HEK293 (cell line): ENCODE data around the gene SLC27A3.

Experiments used
- ATF2 ChIP-seq: fragments of 450-650 bp; formaldehyde crosslinking; IDR thresholded peaks from 2 replicates; pipeline ENCODE4 v1.5.1; 2016; ENCODE audit warnings: missing biosample characterization, missing genetic modification characterization, low read depth
- CTCF ChIP-seq: fragments of 450-650 bp; formaldehyde crosslinking; IDR thresholded peaks from 2 replicates; pipeline ENCODE4 v1.5.1; 2016; ENCODE audit warnings: missing biosample characterization, missing genetic modification characterization
- HOXA7 ChIP-seq: sonication (generic); formaldehyde crosslinking; IDR thresholded peaks from 2 replicates; pipeline ENCODE4 v1.8.1; 2022; ENCODE audit warnings: missing genetic modification reagents, borderline replicate concordance
- IKZF3 ChIP-seq: fragments of 450-650 bp; IDR thresholded peaks from 2 replicates; pipeline ENCODE4 v1.5.0; 2018; ENCODE audit warnings: missing biosample characterization, mild to moderate bottlenecking, missing genetic modification characterization, moderate library complexity
- KLF16 ChIP-seq: fragments of 450-650 bp; formaldehyde crosslinking; IDR thresholded peaks from 2 replicates; pipeline ENCODE4 v1.5.1; 2017; ENCODE audit warnings: missing biosample characterization, missing genetic modification characterization
- REST ChIP-seq: fragments of 450-650 bp; formaldehyde crosslinking; IDR thresholded peaks from 2 replicates; pipeline ENCODE4 v1.5.1; 2016; ENCODE audit warnings: missing biosample characterization, missing genetic modification characterization
- ZNF121 ChIP-seq: fragments of 450-650 bp; formaldehyde crosslinking; IDR thresholded peaks from 2 replicates; pipeline ENCODE4 v1.5.1; 2016; ENCODE audit warnings: missing biosample characterization, missing genetic modification characterization
- ZNF133 ChIP-seq: fragments of 450-650 bp; formaldehyde crosslinking; IDR thresholded peaks from 2 replicates; pipeline ENCODE4 v1.5.1; 2016; ENCODE audit warnings: missing biosample characterization, missing genetic modification characterization
- ZNF274 ChIP-seq, 2 experiments: fragments of 200-500 bp in 1 of 2; fragments of 450-650 bp in 1 of 2; sonication (Bioruptor generic) in 1 of 2; formaldehyde crosslinking in 1 of 2; IDR thresholded peaks; 2 replicates each; pipeline versions ENCODE4 v1.5.1 to v1.6.1; 2014 to 2016; ENCODE audit warnings: borderline replicate concordance in 1 of 2, inconsistent platforms in 1 of 2, low read length in 1 of 2, missing biosample characterization in 1 of 2, missing genetic modification characterization in 1 of 2
- ZNF560 ChIP-seq: fragments of 450-650 bp; formaldehyde crosslinking; IDR thresholded peaks from 2 replicates; pipeline ENCODE4 v1.5.1; 2017; ENCODE audit warnings: missing biosample characterization, missing genetic modification characterization, borderline replicate concordance
- TF ChIP-seq, protein P1 (sequence below): fragments of 450-650 bp; formaldehyde crosslinking; IDR thresholded peaks from 2 replicates; pipeline ENCODE4 v1.5.1; 2016; ENCODE audit warnings: missing biosample characterization, missing genetic modification characterization

DNA sequence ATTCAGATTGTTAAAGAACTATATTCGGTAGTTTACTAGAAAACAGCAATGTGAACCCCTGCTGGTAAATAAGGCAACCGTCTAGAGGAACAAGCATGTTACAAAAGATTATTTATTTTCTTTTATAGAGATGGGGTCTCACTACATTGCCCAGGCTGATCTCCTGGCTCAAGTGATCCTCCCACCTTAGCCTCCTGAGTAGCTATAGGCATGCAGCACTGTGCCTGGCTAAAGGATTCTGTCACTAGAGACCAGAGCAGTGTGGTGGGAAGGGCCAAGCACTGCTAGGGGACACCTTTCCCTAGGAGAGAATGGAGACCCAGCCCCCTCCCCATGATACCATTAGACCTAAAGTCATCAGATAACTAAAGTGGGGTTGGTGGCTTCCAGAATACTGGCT is 28.9 kb downstream of the SLC27A3 start:
- TF ChIP-seq ZNF274 (IDR thresholded peaks at IDR 0.05; ENCODE audit: low read length), result no peak
- TF ChIP-seq ZNF274 (tag by site-specific recombination; IDR thresholded peaks at IDR 0.05; ENCODE audit: borderline replicate concordance), result no peak
- no peak for TF ChIP-seq REST
- no peak for TF ChIP-seq ZNF560 (tag by site-specific recombination)
- no peak for TF ChIP-seq KLF16 (tag by site-specific recombination)
- no peak for TF ChIP-seq CTCF (tag by site-specific recombination)
- TF ChIP-seq, protein P1, sequence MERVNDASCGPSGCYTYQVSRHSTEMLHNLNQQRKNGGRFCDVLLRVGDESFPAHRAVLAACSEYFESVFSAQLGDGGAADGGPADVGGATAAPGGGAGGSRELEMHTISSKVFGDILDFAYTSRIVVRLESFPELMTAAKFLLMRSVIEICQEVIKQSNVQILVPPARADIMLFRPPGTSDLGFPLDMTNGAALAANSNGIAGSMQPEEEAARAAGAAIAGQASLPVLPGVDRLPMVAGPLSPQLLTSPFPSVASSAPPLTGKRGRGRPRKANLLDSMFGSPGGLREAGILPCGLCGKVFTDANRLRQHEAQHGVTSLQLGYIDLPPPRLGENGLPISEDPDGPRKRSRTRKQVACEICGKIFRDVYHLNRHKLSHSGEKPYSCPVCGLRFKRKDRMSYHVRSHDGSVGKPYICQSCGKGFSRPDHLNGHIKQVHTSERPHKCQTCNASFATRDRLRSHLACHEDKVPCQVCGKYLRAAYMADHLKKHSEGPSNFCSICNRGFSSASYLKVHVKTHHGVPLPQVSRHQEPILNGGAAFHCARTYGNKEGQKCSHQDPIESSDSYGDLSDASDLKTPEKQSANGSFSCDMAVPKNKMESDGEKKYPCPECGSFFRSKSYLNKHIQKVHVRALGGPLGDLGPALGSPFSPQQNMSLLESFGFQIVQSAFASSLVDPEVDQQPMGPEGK (tag by site-specific recombination), result no peak
- no peak for TF ChIP-seq ATF2
- no peak for TF ChIP-seq IKZF3 (tag by site-specific recombination)
- TF ChIP-seq ZNF133 (tag by site-specific recombination), result no peak
- TF ChIP-seq HOXA7 (CRISPR knock-in tag), result no peak
- TF ChIP-seq ZNF121 (tag by site-specific recombination), result peak; percentile 90
